Left lung (tissue), 10 donors: ENCODE data around the gene SCUBE1. TPM values are rescaled to one million over a fixed set of nuclear protein-coding genes. Genes with fewer than 3 reads are reported as not detected.
A peak's percentile ranks its signal among the peaks of the same experiment; 100 is the strongest.

ENCODE experiments used
- ATAC-seq: fragments of 200-7000 bp; cut with Tn5 transposase; one replicate; pipeline ENCODE4 v1.9.1; 2020; ENCODE audit warnings: moderate library complexity
- DNase-seq, 4 donors: peaks; one replicate each; pipeline ENCODE4 v3.0.0-alpha.2; 2013 to 2020
- H3K27ac ChIP-seq, 2 donors: fragments of 200-600 bp; sonication (generic) in 1 of 2; one replicate each; pipeline versions ENCODE4 v1.5.0 to v1.8.0; 2020 to 2021
- H3K27me3 ChIP-seq, 2 donors: fragments of 200-600 bp; sonication (generic) in 1 of 2; one replicate each; pipeline versions ENCODE4 v1.5.0 to v1.8.0; 2020 to 2021
- H3K36me3 ChIP-seq, 2 donors: fragments of 200-600 bp; sonication (generic) in 1 of 2; one replicate each; pipeline versions ENCODE4 v1.5.0 to v1.8.0; 2020 to 2021
- H3K4me1 ChIP-seq, 2 donors: fragments of 200-600 bp; one replicate each; pipeline ENCODE4 v1.8.0; 2021
- H3K4me3 ChIP-seq, 2 donors: fragments of 200-600 bp; sonication (generic) in 1 of 2; one replicate each; pipeline versions ENCODE4 v1.5.0 to v1.8.0; 2020 to 2021; ENCODE audit warnings: mild to moderate bottlenecking in 1 of 2
- H3K9me3 ChIP-seq, 2 donors: fragments of 200-600 bp; sonication (generic) in 1 of 2; one replicate each; pipeline versions ENCODE4 v1.5.0 to v1.8.0; 2020 to 2021
- CTCF ChIP-seq, 2 donors: fragments of 200-600 bp; sonication (generic) in 1 of 2; IDR thresholded peaks; one replicate each; pipeline versions ENCODE4 v1.5.0 to v1.8.0; 2021; ENCODE audit warnings: antibody characterized with exemption in 2 of 2
- intact Hi-C, 2 donors: fragments of 100-400 bp; cut with DNase I; formaldehyde crosslinking; loops; one replicate each; pipeline versions ENCODE4 v1.11.2 to v1.14.2; 2022
- polyA plus RNA-seq, 6 donors: library from polyadenylated mRNA; unstranded; fragments of 120-200 nt; gene quantifications; one replicate each; pipeline ENCODE4 v1.2.1, GENCODE V29; 2013; ENCODE audit not compliant: insufficient read length in 6 of 6
- total RNA-seq, 2 donors: library from RNA; stranded (reverse); fragmentation: NEBNext Ultra II Directional; extraction: Animal tissue kit (Norgen Biotek cat#: 25700); gene quantifications; one replicate each; pipeline ENCODE4 v1.2.1, GENCODE V29; 2021
- donor health status: DM: no; HTN: yes; CAD: no.
- donor health status: DM: no; HTN: no; CAD: no.

Gene SCUBE1
- total and polyA plus RNA-seq, 8 donors: 1.1 to 5.0 (median 2.0) TPM

- intact Hi-C loops: loop anchor here in 1 of 2 donors (10.0 kb wide), 1 partner anchor 109 kb away; no protein-coding TSS in a partner anchor
- Histone ChIP-seq H3K4me1 (peaks cover 0 to 44% of the 10 kb centered on the region in 2 donors), H3K27me3 (peaks cover 30 to 61% of the 10 kb centered on the region in 2 donors), H3K27ac (no peak overlapping the region), H3K9me3 (no peaks in the 10 kb centered on the region), H3K36me3 (no peaks in the 10 kb centered on the region), H3K4me3 (peak overlapping the region in 1 of 2 donors; percentile 36)
- ATAC-seq: peak; percentile 4
- DNase-seq: no peak
- TF ChIP-seq CTCF (IDR thresholded peaks at IDR 0.05): no peak
Measured at GRCh38 chr22:43343670-43344519, 723 bp upstream of the SCUBE1 start.

- intact Hi-C loops: loop anchor here in 1 of 2 donors (10.0 kb wide), 1 partner anchor 108 kb away; no protein-coding TSS in a partner anchor
- no peak for DNase-seq
Measured at GRCh38 chr22:43342347-43343261, 568 bp downstream of the SCUBE1 start.

DNA sequence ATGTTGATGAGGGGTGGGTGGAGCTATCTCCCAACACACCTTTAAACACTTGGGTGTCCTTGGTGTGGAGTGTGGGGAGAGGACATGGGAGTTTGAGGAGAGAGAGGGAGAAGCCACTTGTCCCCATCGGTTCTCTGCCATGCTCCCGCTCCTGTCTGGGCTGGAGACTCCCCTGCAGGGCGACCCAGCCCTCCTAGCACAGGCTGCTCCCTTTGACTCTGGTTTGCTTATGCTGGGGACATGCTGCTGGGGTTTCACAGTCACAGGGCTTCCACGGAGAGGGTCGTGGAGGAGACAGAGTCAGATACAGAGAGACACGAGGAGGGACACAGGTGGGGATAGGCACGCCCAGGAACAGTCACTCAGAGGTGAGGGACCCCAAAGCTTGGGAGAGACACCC lies 1.6 kb downstream of the SCUBE1 start:
- ATAC-seq (no peak), DNase-seq (no peak)
- peaks cover 30 to 64% of the 10 kb centered on the region in 2 donors for H3K27me3 ChIP-seq
- H3K9me3 ChIP-seq: no peaks in the 10 kb centered on the region
- H3K36me3 ChIP-seq: no peaks in the 10 kb centered on the region
- intact Hi-C loops: loop anchor here in 1 of 2 donors (10.0 kb wide), 1 partner anchor 107 kb away; no protein-coding TSS in a partner anchor
- H3K27ac ChIP-seq: no peak overlapping the region
- no peak for TF ChIP-seq CTCF (IDR thresholded peaks at IDR 0.05)
- peaks cover 0 to 30% of the 10 kb centered on the region in 2 donors for H3K4me1 ChIP-seq
- no peak overlapping the region for H3K4me3 ChIP-seq

More at GRCh38 chr22:43342347-43343261, 568 bp downstream of the SCUBE1 start:
- H3K27me3 ChIP-seq: peaks cover 30 to 64% of the 10 kb centered on the region in 2 donors
- H3K36me3 ChIP-seq: no peaks in the 10 kb centered on the region
- H3K4me1 ChIP-seq: peaks cover 0 to 39% of the 10 kb centered on the region in 2 donors
- TF ChIP-seq CTCF (IDR thresholded peaks at IDR 0.05): no peak
- ATAC-seq: no peak
- H3K27ac ChIP-seq: no peak overlapping the region
- H3K9me3 ChIP-seq: no peaks in the 10 kb centered on the region
- peak overlapping the region in 1 of 2 donors; percentile 36 for H3K4me3 ChIP-seq

DNA sequence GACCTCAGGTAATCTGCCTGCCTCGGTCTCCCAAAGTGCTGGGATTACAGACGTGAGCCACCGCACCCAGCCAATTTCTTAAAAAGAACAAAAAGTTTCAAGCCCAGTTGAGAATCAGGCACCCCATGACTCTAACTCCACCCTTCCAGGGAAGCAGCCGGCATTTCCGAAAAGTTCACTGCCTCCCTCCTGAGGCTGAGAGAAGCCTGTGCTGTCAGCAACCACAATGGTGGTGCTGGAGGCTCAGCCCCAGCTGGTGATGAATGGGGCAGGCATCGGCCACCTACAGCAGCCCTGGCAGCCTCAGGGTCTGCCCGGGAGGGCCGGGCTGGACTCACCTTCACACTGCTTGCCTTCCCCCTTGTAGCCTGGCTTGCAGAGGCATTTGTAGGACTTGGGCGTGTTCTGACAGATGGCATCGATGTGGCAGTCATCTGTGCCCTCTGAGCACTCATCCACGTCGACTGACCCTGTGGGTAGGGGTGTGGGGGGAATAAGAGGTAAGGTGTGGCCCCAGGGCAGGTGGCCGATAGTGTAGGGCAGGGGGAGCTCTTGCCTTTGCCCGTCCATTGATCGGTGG lies 4.3 kb downstream of the SCUBE1 start:
- intact Hi-C loops: no loop called here

More for the DNA sequence above, 4.3 kb downstream of the SCUBE1 start:
- H3K36me3 ChIP-seq: no peaks in the 10 kb centered on the region
- DNase-seq (no peak), ATAC-seq (no peak)
- H3K4me1 ChIP-seq: peaks cover 0 to 18% of the 10 kb centered on the region in 2 donors
- TF ChIP-seq CTCF (IDR thresholded peaks at IDR 0.05): no peak
- H3K27me3 ChIP-seq: peaks cover 27 to 41% of the 10 kb centered on the region in 2 donors
- no peak overlapping the region for H3K4me3 ChIP-seq
- no peak overlapping the region for H3K27ac ChIP-seq
- H3K9me3 ChIP-seq: no peaks in the 10 kb centered on the region
